Anterior cingulate cortex (tissue), 58 donors: ENCODE measurements around the gene SOD1.
"Not testable (repeated sequence)": the region's sequence is repeated elsewhere in the genome, so short reads cannot be mapped to it uniquely, and the experiment has no call there.

Source experiments
- DNase-seq, 58 donors: peaks; one replicate each; lab custom pipeline; 2025; lab: John Stamatoyannopoulos, UW

The SOD1 gene

DNA sequence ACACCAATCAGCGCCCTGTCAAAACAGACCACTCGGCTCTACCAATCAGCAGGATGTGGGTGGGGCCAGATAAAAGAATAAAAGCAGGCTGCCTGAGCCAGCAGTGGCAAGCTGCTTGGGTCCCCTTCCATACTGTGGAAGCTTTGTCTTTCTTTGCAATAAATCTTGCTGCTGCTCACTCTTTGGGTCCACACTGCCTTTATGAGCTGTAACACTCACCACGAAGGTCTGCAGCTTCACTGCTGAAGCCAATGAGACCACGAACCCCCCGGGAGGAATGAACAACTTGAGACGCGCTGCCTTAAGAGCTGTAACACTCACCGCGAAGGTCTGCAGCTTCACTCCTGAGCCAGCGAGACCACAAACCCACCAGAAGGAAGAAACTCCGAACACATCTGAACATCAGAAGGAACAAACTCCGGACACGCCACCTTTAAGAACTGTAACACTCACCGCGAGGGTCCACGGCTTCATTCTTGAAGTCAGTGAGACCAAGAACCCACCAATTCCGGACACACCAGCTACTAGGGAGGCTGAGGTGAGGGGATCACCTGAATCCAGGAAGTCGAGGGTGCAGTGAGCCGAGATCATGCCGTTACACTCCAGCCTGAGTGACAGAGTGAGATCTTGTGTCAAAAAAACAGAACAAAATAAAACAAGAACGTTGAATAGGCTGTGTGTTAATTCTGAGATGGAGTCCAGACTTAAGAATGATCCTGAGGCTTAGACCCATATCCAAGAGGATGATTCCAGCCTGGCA is 4.5 kb upstream of the SOD1 start:
- not testable (repeated sequence) for DNase-seq

DNA sequence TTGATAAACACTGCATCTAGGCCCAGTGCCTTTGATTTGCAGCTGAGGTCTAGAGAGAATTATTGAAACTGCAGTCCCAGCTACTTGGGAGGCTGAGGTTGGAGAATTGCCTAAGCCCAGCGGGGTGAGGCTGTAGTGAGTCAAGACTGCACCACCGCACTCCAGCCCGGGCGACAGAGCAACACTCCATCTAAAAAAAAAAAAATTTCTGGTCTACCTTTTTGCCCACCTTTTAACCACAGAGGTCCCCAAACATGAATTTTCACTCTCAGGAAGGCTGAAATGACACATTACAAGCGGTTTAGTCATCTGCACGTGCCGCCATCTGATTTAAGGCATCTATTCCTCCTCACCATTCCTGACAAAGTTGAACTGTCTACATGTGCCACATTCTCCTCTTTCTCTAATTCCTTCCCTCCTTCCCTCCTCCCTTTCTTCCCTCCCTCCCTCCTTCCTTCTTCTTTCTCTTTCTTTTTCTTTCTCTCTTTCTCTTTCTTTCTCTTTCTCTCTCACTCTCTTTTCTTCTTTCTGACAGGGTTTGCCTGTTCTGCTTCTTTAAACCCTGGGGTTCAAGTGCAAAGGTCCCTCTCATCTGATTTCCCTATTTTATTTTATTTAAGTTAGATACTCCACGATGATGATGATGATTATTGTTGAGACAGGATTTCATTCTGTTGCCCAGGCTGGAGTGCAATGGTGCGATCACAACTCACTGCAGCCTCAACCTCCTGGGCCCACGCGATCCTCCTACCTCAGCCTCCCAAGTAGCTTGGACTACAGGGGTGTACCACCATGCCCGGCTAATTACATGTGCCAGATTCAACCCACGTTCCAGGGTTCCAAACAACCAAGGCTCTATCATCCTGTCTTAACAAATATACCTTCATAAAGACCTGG is 3.0 kb upstream of the SOD1 start:
- DNase-seq, result no peak

DNA sequence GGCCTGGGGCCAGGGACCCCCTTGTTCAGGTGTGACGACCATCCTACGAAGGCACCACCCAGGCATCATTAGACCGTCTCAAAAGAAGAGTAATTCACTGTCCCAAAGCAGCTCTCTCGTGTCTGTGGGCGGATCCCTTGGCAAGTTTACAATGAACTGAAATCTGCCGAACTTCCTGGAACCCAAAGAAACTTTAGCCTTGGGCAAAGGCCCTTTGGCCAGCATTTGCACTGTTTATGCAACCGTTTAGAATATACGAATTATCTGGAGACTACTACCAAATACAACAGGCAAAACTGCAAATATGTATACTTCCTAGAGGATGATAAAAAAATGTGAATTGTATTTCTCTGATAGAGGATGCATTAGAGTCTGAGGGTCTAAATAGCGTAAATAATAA is 1.4 kb upstream of the SOD1 start:
- DNase-seq, result no peak

DNA sequence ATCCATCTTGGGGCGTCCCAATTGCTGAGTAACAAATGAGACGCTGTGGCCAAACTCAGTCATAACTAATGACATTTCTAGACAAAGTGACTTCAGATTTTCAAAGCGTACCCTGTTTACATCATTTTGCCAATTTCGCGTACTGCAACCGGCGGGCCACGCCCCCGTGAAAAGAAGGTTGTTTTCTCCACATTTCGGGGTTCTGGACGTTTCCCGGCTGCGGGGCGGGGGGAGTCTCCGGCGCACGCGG is 282 bp upstream of the SOD1 start:
- no peak for DNase-seq

DNA sequence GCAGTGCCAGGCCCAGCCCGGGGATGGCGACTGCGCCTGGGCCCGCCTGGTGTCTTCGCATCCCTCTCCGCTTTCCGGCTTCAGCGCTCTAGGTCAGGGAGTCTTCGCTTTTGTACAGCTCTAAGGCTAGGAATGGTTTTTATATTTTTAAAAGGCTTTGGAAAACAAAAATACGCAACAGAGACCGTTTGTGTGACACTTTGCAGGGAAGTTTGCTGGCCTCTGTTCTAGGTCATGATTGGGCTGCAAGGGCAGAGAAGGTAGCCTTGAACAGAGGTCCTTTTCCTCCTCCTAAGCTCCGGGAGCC is 719 bp downstream of the SOD1 start:
- DNase-seq, result peak in 4 of 58 donors; percentile 28 to 68 (median 48)

DNA sequence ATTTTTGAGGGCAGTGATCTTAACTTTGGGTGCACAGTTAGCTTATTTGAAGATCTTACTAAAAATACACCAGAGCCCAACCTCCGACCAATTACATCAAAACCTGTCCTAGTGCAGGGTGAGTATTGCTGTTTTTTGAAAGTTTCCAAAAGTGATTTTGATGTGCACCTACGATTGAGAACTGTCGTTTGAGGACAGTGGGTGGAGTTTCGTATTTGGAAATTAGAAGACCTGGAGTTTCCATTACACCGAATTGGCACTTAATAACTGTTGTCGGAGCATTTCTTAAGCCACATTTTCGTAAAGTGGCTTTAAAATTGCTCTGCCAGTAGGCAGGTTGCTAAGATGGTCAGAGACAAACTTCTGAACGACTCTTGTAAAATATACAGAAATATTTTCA is 1.1 kb downstream of the SOD1 start:
- no peak for DNase-seq

DNA sequence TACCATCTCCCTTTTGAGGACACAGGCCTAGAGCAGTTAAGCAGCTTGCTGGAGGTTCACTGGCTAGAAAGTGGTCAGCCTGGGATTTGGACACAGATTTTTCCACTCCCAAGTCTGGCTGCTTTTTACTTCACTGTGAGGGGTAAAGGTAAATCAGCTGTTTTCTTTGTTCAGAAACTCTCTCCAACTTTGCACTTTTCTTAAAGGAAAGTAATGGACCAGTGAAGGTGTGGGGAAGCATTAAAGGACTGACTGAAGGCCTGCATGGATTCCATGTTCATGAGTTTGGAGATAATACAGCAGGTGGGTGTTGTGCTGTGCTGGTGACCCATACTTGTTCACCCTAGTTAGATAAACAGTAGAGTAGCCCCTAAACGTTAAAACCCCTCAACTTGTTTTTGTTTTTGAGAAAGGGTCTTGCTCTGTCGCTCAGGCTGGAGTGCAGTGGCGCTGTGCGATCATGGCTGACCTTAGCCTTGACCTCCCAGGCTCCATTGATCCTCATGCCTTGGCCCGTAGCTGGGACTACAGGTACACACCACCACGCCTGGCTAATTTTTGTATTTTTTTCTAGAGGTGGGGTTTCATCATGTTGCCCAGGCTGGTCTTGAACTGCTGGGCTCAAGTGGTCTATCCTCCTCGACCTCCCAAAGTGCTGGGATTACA is 4.2 kb downstream of the SOD1 start:
- no peak for DNase-seq

DNA sequence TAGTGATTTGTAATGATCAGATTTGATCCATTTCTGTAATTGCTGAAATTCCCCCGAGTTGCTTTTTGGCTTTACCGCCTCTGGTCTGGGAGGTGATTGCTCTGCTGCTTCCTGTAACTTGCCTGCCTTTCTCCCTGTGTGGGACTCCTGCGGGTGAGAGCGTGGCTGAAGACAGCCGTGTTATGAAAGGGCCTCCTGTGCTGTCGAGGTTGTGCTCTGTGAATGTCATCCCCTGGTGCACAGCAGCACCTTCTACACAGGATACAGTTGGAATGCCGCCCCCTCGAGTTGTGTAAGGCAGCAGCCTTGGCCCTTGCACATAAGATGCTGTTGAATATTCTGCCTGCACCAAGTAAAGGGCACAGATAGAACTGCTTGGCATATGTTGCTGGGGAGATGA is 5.9 kb downstream of the SOD1 start:
- DNase-seq, result peak in 23 of 58 donors; percentile 3 to 51 (median 20)

DNA sequence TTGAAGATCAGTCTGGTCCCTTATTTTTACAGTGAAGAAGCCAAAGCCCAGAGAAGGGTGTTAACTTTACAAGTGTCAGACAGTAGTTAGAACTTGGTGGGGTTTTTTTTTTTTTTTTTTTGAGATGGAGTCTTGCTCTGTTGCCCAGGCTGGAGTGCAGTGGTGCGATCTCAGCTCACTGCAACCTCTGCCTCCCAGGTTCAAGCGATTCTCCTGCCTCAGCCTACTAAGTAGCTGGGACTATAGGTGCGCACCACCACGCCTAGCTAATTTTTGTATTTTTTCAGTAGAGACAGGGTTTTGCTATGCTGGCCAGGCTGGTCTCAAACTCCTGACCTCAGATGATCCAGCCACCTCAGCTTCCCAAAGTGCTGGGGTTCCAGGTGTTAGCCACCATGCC is 6.4 kb downstream of the SOD1 start:
- not testable (repeated sequence) for DNase-seq

DNA sequence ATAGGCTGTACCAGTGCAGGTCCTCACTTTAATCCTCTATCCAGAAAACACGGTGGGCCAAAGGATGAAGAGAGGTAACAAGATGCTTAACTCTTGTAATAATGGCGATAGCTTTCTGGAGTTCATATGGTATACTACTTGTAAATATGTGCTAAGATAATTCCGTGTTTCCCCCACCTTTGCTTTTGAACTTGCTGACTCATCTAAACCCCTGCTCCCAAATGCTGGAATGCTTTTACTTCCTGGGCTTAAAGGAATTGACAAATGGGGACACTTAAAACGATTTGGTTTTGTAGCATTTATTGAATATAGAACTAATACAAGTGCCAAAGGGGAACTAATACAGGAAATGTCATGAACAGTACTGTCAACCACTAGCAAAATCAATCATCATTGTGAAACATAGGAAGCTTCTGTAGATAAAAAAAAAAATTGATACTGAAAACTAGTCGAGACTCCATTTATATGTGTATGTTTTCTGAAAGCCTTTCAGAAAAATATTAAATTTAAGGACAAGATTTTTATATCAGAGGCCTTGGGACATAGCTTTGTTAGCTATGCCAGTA is 7.0 kb downstream of the SOD1 start:
- no peak for DNase-seq

DNA sequence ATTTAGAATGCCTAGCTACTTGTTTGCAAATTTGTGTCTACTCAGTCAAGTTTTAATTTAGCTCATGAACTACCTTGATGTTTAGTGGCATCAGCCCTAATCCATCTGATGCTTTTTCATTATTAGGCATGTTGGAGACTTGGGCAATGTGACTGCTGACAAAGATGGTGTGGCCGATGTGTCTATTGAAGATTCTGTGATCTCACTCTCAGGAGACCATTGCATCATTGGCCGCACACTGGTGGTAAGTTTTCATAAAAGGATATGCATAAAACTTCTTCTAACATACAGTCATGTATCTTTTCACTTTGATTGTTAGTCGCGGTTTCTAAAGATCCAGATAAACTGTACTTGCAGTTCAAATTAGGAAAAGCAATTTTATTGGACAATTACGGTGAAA is 7.6 kb downstream of the SOD1 start:
- no peak for DNase-seq

DNA sequence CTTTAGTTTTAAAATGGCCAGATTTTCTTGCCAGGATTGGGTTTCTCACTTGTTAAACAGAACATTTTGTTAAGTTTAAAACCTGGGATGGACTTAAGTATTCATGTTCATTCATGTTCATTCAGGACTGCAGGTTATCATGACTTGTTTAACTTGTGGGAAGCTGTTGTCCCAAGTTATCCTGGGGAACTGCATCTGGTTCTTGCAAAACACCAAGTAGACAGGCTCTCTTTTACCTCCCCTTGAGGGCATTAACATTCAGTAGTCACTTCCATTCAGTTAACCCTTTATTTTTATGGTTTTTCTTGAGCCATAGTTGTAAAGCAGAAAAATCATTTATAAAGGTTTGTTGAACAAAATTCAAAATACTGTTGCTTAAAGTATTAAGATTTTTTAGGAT is 8.1 kb downstream of the SOD1 start:
- DNase-seq, result no peak

DNA sequence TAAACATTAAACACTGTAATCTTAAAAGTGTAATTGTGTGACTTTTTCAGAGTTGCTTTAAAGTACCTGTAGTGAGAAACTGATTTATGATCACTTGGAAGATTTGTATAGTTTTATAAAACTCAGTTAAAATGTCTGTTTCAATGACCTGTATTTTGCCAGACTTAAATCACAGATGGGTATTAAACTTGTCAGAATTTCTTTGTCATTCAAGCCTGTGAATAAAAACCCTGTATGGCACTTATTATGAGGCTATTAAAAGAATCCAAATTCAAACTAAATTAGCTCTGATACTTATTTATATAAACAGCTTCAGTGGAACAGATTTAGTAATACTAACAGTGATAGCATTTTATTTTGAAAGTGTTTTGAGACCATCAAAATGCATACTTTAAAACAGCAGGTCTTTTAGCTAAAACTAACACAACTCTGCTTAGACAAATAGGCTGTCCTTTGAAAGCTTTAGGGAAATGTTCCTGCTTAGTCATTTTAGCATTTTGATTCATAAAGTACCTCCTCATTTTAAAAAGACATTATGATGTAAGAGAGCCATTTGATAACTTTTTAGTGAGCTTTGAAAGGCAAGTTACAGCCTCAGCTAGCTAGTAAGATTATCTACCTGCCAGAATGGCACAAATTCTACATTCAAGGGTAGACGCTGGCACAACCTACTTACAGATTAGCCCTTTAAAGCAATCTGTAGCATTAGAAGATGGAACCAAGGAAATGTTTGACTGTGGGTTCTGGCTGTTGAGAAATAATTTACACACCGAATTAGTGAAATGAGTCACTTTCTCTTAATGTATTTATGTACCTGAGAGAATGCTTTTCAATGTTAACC is 9.4 kb downstream of the SOD1 start:
- no peak for DNase-seq

DNA sequence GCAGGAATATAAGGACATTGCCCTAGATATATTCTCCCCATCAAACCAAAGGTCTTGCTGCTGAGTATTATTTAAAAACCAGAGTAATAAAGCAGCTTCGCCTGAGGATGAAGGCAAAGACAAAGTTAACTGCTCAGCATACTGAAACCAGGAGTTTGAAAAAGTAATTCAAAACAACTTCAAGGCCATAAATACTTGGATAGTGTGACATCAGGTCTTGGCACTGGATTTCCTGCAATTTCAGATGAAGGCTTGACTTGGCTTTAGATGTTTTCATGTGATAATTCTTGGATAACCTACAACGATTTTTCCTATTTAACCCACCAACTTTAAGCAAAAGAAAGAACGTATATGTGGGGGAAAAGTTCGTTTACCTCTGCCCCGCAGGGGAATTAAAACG is 10.6 kb downstream of the SOD1 start:
- DNase-seq, result no peak

DNA sequence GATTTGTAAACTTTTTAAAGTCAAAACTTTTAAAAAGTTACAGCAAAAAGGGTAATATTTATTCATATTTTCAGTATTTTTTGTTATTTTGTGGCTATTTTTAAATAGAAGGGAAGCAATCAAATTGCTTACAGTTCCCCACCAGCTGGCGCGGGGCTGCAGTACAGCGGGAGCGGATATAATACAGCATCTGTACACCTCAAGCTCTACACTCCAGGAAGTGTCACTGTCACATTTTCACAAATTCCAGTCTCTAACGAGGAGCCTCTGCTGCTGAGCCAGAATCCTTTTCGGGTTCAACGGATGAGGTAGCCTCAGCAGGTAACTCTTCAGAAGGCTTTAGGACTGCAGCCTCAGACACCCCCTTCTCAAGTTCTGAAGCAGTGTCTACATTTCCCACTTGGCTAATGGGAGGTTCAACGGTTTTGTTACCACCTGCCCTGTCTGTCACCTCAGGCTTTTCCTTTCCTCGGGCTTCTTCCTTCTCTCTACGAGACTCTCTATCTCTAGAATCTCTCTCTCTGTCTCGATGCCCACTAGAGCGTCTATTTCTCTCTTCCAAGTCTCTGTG is 11.7 kb downstream of the SOD1 start:
- DNase-seq, result no peak

DNA sequence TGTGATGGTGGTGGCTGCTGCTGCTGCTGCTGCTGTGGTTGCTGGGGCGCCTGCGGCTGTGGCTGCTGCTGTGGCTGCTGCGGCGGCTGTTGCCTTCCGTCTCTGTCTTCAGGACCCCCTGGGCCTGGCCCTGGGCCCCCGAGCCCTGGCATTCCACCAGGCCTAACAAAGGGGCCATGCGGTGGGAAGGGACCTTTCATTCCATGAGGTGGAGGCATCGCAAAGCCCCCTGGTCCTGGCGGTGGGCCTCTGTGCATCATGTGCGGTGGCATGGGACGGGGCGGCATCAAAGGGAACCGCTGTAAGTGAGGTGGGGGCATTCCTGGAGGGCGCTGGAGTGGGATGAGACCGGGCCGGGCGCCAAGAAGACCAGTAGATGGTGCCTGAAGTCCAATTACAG is 12.4 kb downstream of the SOD1 start:
- DNase-seq, result no peak

DNA sequence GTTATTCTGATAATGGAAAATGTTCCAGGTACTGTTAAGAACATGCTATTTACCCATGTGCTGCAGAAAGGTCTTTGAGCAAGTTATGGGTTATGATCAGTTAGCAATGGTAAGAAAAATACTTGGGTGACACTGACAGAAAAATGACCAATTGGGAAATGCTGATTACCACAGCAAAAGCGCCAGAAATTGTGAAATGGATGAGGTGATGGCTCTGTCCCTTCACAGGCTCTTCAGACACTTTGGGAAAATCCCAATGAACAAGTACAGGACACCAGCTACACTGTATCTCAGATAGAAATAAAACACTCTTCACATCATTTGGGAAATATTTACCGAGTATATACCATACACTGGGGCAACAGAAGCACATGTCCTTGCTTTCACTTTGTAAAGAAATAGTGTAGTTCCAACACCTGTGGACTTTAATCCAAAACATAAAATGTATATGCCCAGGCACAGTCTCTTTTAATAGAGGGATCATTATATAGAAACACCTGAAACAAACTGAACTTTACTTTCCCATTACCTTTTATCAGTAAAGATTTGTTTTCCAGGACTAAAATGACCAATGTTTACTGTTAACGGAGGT is 13.9 kb downstream of the SOD1 start:
- DNase-seq, result no peak

DNA sequence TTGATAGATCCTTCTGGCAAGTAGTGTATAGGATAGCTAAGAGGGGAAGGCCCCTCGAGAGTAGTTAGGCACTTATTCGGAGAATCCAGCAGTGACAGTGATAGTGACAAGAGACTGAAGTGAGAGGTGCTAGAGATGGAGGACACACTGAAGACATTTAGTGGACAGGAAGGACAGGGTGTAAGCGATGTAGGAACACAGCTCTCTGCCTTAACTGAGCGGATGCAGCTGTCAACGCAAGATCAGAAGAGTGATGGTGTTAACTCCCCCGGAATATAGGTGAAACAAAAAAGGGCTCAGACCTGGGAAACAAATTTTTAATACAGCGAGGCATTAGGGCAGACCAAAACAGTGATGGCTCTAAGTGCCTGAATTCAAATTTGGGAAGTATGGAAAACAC is 15.8 kb downstream of the SOD1 start:
- DNase-seq, result no peak

DNA sequence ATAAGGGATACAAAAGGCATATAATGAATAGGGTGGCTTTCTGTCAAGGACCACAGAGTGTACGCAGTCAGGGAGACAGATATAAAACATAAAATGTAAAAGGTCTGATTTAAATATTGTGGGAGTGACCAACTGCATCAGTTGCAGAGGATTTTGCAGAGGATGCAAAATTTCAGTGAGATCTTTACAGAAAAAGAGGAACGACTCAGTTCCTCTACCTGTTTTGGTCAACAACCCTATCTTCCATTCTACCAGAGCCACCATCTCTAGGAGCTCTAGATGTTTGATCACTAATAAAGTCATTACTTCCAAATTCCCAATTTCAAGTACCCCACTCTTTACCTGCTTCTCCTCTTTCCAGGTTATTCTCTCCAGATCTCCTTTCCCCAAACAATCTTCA is 16.5 kb downstream of the SOD1 start:
- no peak for DNase-seq

DNA sequence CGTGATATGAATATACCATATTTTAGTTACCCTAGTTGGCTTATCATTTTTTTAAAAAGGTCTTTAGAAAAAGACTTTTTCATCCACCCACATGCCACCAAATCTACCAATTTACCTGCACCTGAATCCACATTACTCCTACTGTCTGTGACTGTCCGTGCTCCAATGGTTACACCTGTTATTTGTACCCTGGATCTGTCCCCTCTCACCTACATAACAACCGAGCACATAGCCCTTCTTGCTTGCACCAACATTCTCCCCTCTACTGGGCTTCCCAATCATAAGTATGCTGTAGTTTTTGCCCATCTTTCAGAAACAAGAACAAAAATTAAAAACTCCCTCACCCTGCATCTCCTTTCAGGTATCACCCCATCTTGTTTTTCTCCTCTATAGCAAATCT is 17.6 kb downstream of the SOD1 start:
- no peak for DNase-seq
